HCEC 1CT (cell line): Measurements from ENCODE around the gene TMEM190.
A peak's percentile ranks its signal among the peaks of the same experiment; 100 is the strongest.

Source experiments
- DNase-seq: peaks from one replicate; pipeline ENCODE4 v3.0.0-alpha.2; 2017

The TMEM190 gene

DNA sequence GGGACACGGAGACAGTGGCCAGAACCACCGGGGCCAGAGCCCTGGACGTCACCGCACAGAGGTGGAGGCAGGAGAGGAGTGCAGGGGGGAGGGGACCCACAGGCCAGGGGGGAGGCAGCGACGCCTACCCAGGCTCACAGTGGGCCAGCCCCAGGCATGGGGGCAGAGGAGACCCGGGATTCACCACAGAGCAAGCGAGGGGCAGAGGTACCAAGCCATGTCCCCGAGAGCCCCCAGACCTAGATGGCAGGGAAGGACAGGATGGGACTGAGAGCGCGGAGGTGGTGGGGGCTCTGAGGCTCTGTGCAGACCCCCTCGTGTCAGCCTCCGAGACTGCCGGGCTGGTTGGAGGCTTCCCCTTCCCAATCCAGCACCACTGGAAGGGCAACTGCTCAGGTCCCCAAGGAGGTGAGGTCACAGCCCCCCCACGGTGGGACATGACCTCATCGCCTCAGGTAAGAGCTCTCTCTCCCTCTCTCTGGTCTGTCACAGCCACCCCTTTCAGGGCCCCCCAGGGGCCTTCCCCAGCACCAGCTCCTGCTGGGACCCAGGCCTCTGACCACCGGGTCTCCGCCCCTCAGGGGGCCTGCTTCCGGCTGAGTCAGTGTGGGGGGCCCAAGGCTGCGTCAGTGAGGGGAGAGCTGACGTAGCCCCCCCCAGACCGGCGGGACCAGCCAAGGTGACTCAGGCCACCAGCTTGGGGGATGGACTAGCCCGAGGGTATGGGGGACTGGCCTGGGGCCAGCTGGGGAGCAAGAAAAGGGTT, 4.1 kb upstream of the TMEM190 start:
- DNase-seq = no peak

- no peak for DNase-seq
Measured at GRCh38 chr19:55373306-55373992, 3.2 kb upstream of the TMEM190 start.

DNA sequence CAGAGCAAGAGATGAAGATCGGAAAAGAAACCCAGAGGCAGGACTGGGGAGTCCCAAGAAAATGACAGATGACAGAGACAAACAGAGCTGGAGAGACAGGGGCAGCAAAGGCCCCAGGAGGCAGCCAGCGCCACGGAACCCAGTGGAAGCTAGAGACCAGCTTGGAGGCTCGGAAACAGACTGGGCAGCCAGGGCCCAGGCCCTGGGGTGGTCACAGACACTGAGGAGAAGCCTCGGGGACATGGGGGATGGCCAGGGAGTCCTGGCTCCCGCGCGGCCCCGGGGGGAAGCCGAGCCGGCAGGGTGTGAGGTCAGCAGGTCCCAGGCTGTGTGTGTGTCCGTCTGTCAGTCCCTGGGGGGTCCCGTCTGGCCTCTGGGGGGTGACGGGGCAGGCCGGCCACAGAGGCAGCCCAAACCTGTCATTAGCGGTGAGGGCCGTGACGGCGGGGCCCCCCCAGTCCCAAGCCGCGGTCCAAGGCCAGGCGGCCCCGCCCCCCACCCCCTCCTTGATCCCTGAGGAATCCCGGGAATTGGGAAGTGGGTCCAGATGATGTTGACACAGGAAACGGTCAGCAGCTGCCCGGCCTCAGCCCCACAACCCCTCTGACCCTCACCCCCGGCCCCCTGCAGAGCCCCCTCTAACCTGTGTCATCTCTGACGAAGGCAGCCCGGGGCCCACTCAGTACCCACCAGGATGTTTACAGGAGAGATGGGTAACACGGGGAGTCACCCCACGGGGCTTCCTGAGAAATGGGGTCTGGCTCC, 2.5 kb upstream of the TMEM190 start:
- peak; percentile 45 for DNase-seq

- no peak for DNase-seq
Measured at GRCh38 chr19:55377356-55378131, 918 bp downstream of the TMEM190 start.

DNA sequence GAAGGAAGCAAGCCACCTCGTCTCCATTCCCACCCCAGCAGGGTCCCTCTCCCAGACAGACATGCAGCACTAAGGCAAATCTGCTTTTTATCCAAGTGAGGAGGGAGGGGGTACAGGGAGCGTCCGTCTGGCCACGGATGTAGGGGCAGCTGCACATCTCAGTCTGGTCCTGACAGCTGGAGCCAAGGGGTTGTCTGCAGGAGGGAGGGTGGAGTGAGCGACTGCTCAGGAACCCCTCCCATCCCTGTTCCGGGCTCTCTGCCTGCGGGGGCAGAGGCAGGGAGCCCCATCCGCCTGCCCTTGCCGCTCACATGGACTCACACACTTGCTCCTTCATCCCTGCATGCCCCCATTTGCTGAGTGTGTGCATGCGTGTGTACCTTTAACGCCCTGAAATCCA, 2.5 kb downstream of the TMEM190 start:
- no peak for DNase-seq

- no peak for DNase-seq
Measured at GRCh38 chr19:55382013-55382412, 5.4 kb downstream of the TMEM190 start.

- DNase-seq = no peak
Measured at GRCh38 chr19:55382522-55383054, 6.0 kb downstream of the TMEM190 start.

- peak; percentile 64 for DNase-seq
Measured at GRCh38 chr19:55383279-55384130, 6.9 kb downstream of the TMEM190 start.

DNA sequence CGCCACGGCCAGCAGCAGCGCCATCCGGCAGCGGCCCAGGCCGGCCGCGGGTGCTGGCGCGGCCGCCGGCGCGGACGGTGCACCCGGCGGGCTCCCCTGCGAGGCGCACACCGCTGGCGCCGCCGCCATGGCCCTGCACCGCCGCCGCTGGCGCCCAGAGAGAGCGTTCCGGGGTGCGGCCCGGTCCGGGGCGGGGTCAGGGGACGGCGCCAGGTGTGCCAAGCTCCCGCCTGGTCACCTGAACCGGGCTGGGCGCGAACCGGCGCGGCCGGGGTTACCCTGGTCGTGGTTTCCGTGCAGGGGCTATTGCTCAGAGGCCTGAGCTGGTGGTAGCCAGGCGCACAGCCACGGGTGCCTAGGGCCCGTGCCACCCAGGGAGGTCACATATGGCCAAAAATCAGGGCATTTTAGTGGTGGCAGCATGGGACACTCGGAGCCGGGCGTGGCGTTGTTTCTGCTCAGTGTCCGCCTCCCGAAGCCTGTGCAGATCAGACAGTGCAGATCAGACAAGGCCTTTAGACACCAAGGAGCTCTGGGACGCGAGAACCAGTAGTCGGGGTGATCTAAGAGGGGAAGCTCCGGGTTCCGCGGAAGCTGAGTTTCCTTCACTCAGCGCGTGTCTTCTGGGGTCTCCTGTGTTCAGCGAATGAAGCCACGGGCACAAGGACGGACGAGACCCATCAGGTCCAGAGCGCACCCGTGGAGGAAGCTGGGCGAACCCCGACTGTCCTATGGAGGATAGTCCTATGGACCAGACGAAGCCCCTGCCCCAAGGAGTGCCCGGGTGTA, 7.7 kb downstream of the TMEM190 start, which contains the start of gene TMEM238:
Gene TMEM238, minus strand, starts transcription at position 162 of the 789 bp plus-strand sequence. Its CDS starts 33 bp downstream, at position 129.
- no peak for DNase-seq

DNA sequence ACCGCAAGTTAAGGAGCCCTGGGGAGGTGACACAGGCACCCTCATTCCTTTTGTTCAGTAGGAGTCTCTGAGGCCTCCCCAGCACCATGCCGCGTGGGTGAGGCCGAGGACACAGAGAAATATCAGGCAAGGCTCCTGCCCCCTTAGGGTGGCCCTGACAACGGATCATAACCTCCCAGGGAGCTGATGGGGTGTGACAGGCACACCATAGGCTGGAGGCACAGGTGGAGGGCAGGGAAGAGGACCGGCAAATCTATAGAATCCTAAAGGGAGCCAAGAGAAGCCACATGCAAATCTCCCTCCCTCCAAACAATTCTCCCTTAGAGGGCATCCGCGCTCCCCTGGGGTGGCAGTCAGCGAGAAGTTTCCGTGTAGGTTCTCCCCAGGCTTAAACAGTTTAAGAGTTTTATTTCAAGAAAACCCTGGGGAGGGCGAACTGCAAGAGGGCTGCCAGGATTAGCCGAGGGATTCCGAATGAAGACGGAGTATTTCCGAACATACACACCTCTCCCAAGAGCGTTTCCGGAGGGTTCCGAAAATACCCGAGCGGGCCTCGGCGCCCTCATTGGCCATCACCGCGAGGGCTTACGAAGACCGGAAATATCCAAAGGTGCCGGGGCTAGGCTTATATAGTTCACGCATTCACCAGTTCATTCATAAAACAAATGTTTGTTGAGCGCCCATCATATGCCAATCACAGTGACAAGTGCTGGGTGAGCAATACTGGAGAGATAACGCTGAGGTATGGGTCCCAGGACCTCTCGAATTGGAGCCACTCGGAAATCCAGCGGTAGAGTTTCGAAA, 8.5 kb downstream of the TMEM190 start:
- peak; percentile 90 for DNase-seq

DNA sequence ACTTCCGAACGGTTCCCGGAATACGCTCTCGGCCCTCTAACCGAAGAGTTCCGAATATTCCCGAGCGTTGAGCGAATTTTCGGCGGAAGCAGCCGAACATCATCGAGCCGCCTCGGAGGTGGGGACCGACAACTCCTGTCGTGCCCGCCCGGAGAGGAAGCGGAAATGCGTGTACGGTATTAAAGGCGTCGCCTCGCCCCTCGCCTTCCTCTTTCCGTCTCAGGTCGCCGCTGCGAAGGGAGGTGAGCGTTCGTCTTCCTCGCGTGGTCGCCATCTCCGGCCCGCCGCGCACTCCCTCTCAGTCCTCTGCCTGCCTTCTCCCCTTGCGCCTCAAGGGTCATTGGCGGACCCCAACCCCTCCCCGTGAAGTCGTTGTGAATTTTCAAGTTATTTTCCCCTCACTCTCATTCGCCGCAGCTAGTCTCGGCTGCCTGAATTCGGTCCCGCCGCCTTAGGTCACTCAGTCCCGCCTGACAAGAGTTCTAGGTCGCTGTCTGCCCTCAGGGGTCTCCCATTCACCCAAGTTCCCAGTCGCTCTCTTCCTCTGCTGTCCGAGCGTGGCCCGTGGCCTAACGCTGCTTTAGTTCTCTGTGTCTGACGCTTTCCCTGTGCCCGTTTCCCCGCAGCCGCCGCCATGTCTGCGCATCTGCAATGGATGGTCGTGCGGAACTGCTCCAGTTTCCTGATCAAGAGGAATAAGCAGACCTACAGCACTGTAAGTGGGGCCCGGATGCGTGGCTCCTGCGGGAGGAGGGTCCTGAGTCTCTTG, 9.3 kb downstream of the TMEM190 start, which contains the start of gene RPL28:
Gene RPL28, plus strand, starts transcription at position 209 of the 769 bp plus-strand sequence. Its CDS starts 426 bp downstream, at position 635.
- peak; percentile 95 for DNase-seq

DNA sequence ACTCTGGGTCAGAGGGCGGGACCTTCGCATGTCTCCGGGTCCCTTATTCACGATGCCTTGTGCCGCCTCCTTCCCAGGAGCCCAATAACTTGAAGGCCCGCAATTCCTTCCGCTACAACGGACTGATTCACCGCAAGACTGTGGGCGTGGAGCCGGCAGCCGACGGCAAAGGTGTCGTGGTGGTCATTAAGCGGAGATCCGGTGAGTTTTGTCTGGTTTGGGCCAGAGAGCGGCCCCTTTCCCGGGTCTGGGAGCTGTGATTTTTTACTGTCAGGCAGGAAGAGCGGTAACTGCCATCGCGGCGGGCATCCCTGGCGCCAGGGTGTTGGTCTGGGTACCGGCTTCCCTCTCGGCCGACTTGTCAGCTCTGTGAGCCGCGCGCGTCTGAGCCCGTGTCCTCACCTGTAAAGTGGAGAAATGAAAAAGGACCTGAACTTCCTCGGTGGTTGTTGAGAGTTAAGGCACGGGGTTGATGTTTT, 9.9 kb downstream of the TMEM190 start:
- DNase-seq = no peak

DNA sequence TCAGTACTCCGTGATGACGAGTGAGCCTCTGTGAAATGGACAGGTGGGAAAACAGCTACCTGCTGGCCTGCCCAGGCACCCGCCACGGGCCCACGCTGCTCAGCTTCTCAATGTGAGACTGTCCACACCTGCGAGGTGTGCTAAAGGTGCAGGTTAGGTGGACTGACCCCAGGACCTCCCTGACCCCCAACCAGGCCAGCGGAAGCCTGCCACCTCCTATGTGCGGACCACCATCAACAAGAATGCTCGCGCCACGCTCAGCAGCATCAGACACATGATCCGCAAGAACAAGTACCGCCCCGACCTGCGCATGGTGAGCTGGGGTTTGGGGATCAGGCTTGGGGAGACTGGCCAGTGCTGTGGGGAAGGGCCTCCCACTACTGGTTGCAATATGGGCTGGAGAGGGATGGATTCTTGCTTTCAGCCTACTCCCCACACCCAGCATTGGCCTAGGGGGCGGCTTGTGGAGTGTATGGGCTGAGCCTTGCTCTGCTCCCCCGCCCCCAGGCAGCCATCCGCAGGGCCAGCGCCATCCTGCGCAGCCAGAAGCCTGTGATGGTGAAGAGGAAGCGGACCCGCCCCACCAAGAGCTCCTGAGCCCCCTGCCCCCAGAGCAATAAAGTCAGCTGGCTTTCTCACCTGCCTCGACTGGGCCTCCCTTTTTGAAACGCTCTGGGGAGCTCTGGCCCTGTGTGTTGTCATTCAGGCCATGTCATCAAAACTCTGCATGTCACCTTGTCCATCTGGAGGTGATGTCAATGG, 11.3 kb downstream of the TMEM190 start:
- no peak for DNase-seq

DNA sequence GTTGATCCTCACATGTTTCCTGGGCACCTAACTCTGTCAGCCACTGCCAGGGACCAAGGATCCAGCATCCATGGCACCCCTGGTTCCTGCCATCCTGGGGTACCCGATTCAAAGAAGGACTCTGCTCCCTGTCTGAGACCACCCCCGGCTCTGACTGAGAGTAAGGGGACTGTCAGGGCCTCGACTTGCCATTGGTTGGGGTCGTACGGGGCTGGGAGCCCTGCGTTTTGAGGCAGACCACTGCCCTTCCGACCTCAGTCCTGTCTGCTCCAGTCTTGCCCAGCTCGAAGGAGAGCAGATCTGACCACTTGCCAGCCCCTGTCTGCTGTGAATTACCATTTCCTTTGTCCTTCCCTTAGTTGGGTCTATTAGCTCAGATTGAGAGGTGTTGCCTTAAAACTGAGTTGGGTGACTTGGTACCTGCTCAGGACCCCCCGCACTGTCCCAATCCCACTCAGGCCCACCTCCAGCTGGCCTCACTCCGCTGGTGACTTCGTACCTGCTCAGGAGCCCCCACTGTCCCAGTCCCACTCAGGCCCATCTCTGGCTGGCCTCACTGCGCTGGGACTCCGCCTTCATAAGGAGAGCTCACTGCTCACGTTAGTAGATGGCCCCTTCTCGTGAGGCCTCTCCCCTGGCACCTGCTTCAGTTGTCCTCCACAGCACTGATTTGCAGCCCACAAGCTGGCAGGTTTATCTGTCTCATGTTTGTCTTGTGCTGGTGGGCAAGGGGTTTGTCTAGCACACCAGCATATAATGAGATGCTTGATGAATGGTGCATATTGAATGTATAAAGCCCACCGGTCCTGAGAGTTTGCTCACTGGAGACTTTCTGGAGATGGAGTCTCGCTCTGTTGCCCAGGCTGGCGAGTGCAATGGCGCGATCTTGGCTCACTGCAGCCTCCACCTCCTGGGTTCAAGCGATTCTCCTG, 13.0 kb downstream of the TMEM190 start:
- no peak for DNase-seq

DNA sequence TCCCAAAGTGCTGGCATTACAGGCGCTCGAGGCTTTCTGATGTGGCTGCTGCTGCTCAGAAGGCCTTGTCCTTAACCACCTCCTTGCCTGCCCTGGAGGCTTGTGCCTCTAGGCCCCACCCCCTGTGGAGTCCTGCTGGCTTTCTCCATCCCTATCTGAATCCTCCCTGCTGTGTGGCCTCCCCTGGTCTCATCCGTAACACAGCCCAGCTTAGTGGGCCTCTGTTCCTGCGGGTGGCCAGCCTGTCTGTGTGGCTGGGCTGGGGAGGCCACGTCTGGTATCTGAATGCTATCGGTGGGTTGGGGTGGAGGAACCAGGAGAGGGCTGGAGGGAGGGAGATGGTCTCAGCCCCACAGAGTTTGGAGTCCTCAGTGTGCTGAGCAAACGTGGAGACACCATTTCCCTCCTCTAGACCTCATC, 13.8 kb downstream of the TMEM190 start:
- DNase-seq = no peak

- no peak for DNase-seq
Measured at GRCh38 chr19:55391191-55391670, 14.6 kb downstream of the TMEM190 start.
